LNCAP (cell line): ENCODE measurements around the gene CBLB.

Experiments used
- CTCF ChIP-seq: fragments of 450-650 bp; IDR thresholded peaks from 2 replicates; pipeline ENCODE4 v1.5.1; 2017; ENCODE audit warnings: mild to moderate bottlenecking

CBLB gene

DNA sequence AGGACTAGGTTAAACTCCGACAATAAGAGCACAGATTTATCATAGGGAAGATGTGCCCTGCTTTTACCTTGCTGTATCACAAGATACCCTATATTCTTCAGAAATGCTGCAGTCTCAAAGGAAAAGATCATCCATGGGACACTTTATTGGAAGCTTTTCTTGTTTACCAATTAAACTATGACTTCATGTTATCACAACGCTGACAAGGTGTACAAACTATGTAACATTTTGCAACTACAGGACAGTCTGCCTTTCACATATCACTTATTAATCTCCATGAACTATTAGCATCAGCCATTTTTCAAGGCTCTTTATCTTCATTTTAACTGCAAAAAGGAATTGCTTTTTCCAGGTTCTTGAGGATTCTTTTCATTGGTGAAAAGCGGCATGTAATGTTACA lies 34.0 kb downstream of the CBLB start:
- no peak for TF ChIP-seq CTCF

GRCh38 chr3:105832644-105833043 lies 36.2 kb downstream of the CBLB start:
- TF ChIP-seq CTCF = no peak

DNA sequence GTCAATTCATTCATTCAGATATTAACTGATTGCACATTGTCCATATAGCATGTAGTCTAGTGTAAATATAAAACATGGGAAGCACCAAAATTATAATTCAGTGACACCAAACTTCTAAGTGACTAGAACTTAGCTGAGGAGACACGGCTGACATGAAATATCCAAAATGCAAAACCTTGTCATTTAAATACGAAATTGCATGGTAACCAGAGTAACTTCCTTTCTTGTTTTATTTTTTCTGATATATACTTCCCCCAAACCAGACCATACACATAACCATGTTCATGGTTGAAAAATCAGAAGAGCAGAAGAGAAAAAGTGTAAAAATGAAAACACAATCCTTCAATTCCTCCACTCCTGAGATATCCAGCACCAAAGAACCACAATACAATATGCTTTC lies 38.0 kb downstream of the CBLB start:
- TF ChIP-seq CTCF = no peak

GRCh38 chr3:105829871-105830622 lies 38.8 kb downstream of the CBLB start:
- no peak for TF ChIP-seq CTCF

DNA sequence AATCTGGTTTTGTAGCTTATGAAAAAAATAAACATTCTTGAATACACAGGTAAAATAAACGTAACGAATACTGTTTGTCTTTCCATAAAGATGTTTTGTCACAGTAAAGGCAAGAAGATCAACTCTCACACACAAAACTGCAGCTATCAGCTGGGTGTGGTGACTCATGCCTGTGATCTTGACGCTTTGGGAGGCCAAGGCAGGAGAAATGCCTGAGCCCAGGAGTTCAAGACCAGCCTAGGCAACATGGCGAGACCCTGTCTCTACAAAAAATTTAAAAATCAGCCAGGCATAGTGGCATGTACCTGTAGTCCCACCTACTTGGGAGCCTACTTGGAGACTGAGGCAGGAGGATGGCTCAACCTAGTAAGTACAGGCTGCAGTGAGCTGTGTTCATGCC lies 39.6 kb downstream of the CBLB start:
- no peak for TF ChIP-seq CTCF

DNA sequence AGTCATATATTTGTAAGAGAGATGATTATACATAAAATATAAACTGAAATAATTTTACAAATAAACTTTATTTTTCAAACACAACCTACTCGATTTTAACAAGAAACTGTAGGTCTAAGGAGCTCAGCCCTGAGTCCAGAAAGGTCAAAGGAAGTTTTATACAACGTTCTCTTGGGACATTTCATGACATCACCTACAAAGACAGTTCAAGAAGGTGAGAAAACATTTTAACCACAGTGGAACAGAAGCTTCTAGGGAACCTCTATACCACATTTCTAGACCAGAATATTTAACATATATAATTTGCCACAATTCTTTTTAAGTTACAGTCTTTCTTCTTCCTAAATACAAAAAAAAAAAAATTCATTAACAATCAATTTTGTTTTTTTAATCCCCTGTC lies 40.1 kb downstream of the CBLB start:
- TF ChIP-seq CTCF = no peak

DNA sequence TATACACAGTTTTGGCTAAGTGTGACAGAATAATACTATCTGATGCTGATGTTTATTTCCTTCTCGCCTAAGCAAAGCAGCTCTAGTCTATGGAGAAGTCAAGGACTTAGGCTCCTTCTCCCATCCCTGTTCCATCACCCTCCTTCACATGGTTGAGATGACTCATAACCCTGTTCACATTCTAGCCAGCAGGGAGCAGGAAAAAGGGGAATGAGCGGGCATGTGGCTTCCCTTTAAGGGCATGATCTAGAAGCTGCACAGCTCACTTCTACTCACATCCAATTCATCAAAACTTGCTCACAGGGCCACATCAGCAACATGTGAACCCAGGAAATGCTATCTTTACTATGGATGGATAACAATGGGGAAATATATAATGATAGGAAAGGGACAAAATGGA lies 40.9 kb downstream of the CBLB start:
- TF ChIP-seq CTCF = no peak
